GM12878 (cell line): Measurements from ENCODE around the gene BACE2. TPM values are rescaled to one million over a fixed set of nuclear protein-coding genes. Genes with fewer than 3 reads are reported as not detected.

Source experiments
- ATAC-seq: fragments of 200-7000 bp; cut with Tn5 transposase; 3 replicates; pipeline ENCODE4 v1.9.1; 2020; ENCODE audit warnings: mild to moderate bottlenecking, moderate library complexity
- BruUV-seq: library from RNA; stranded (reverse); fragments of 400-500 nt; replicated peaks from 2 replicates; lab custom pipeline; 2021; lab: Mats Ljungman, UMichigan
- CTCF ChIA-PET: fragments of 300-600 bp; sonication (Branson Sonifier 250); formaldehyde crosslinking; extraction: SDS; loops from one replicate; lab custom pipeline; 2021; ENCODE audit warnings: inconsistent platforms; lab: Yijun Ruan, JAX
- POLR2A ChIA-PET: fragments of 350-600 bp; formaldehyde crosslinking; extraction: SDS; loops from one replicate; lab custom pipeline; 2021; ENCODE audit warnings: inconsistent platforms; lab: Charles Lee
- RAD21 ChIA-PET: fragments of 300-600 bp; sonication (Branson Sonifier 250); formaldehyde crosslinking; loops from one replicate; lab custom pipeline; 2023; ENCODE audit warnings: antibody characterized with exemption; ENCODE audit not compliant: unreplicated experiment; lab: Charles Lee
- SMC1A ChIA-PET: fragments of 300-600 bp; sonication (Branson Sonifier 250); formaldehyde crosslinking; loops from one replicate; lab custom pipeline; 2023; ENCODE audit not compliant: unreplicated experiment, uncharacterized antibody; lab: Charles Lee
- DNase-seq: peaks from one replicate; pipeline ENCODE4 v3.0.0-alpha.2; 2011; ENCODE audit warnings: low read depth, low spot score
- FAIRE-seq: peaks from 3 replicates; lab custom pipeline; 2011; peaks lifted over from hg19 to GRCh38; lab: Jason Lieb, UNC
- H2AFZ ChIP-seq: 2 replicates; pipeline ENCODE4 v1.6.0; 2011; ENCODE audit warnings: low read depth, low read length, control low read depth; ENCODE audit not compliant: control insufficient read depth
- H3K27ac ChIP-seq: 2 replicates; pipeline ENCODE4 v1.5.1; 2011; ENCODE audit warnings: control low read depth; ENCODE audit not compliant: control insufficient read depth, insufficient read depth
- H3K27me3 ChIP-seq, 2 experiments: replicated peaks in 1 of 2; 2 replicates each; pipeline versions ENCODE4 v1.6.0 to v1.6.1; 2011; ENCODE audit warnings: low read length in 1 of 2; ENCODE audit not compliant: control insufficient read depth in 2 of 2, insufficient read depth in 2 of 2
- H3K36me3 ChIP-seq, 2 experiments: 2 replicates each; pipeline ENCODE4 v1.5.1; 2011; ENCODE audit warnings: low read length in 1 of 2; ENCODE audit not compliant: control insufficient read depth in 2 of 2, insufficient read depth in 2 of 2
- H3K4me1 ChIP-seq: 2 replicates; pipeline ENCODE4 v1.6.1; 2011; ENCODE audit warnings: mild to moderate bottlenecking, low read length, moderate library complexity, mixed read lengths; ENCODE audit not compliant: control insufficient read depth, insufficient read depth
- H3K4me2 ChIP-seq: 2 replicates; pipeline ENCODE4 v1.6.0; 2011; ENCODE audit warnings: control low read depth; ENCODE audit not compliant: control insufficient read depth, insufficient read depth
- H3K4me3 ChIP-seq: fragments of 200-600 bp; sonication (generic); 2 replicates; pipeline ENCODE4 v1.5.1; 2016
- H3K79me2 ChIP-seq: 2 replicates; pipeline ENCODE4 v1.6.0; 2011; ENCODE audit warnings: low read length; ENCODE audit not compliant: control insufficient read depth, insufficient read depth
- H3K9ac ChIP-seq: 2 replicates; pipeline ENCODE4 v1.8.0; 2011; ENCODE audit warnings: low read length, control low read depth, mixed read lengths; ENCODE audit not compliant: control insufficient read depth, insufficient read depth
- H3K9me3 ChIP-seq: replicated peaks from 3 replicates; pipeline ENCODE4 v1.5.1; 2011; ENCODE audit warnings: mild to moderate bottlenecking, low read length; ENCODE audit not compliant: control insufficient read depth, insufficient read depth
- H4K20me1 ChIP-seq: 2 replicates; pipeline ENCODE4 v1.6.0; 2011; ENCODE audit not compliant: control insufficient read depth, insufficient read depth
- BACH1 ChIP-seq: fragments of 450-650 bp; IDR thresholded peaks from 2 replicates; pipeline ENCODE4 v1.6.1; 2017; ENCODE audit warnings: mild to moderate bottlenecking, borderline replicate concordance
- NBN ChIP-seq: fragments of 450-650 bp; IDR thresholded peaks from 2 replicates; pipeline ENCODE4 v1.6.1; 2016
- NFIC ChIP-seq: IDR thresholded peaks from 2 replicates; pipeline ENCODE4 v1.6.1; 2012; ENCODE audit warnings: low read depth, mild to moderate bottlenecking, inconsistent platforms, low read length, moderate library complexity
- RB1 ChIP-seq: fragments of 450-650 bp; formaldehyde crosslinking; IDR thresholded peaks from 2 replicates; pipeline ENCODE4 v1.6.1; 2017; ENCODE audit warnings: mild to moderate bottlenecking, borderline replicate concordance
- SMAD5 ChIP-seq: IDR thresholded peaks from 2 replicates; pipeline ENCODE4 v1.6.1; 2016; ENCODE audit warnings: antibody characterized with exemption, low read depth
- ZNF274 ChIP-seq: IDR thresholded peaks from one replicate; pipeline ENCODE4 v1.8.0; 2011; ENCODE audit not compliant: insufficient read length, insufficient read depth
- WGBS: methylation state at CpG from one replicate; pipeline ENCODE4 v1.1.6; 2016; ENCODE audit warnings: low lambda C conversion rate; ENCODE audit not compliant: insufficient replicate concordance, insufficient coverage; ENCODE audit errors: missing lambda C conversion rate; 5-methylcytosine and 5-hydroxymethylcytosine counted together
- in situ Hi-C: fragments of 300-500 bp; cut with MboI; formaldehyde crosslinking; loops from 9 replicates; pipeline ENCODE4 v1.14.3; 2018; ENCODE audit warnings: mixed read lengths
- intact Hi-C: fragments of 100-400 bp; cut with micrococcal nuclease; formaldehyde crosslinking; loops from one replicate; pipeline ENCODE4 v1.14.2; 2022; ENCODE audit not compliant: unreplicated experiment
- polyA plus RNA-seq, 11 experiments: library from polyadenylated mRNA; depleted of rRNA in 4 of 11; unstranded in 6 of 11; stranded (reverse) in 5 of 11; fragments of >200 nt; fragmentation: Nextera tagmentation in 4 of 11; fragmentation: Illumina TruSeq in 1 of 11; extraction: Ambion mirVana in 4 of 11; extraction: Trizol in 1 of 11; gene quantifications; 1 replicate in 1 of 11; 2 replicates in 10 of 11; pipeline versions ENCODE4 v1.2.1 to v1.2.3, GENCODE V29; 2011 to 2016; ENCODE audit warnings: inconsistent platforms in 2 of 11, missing spikeins in 2 of 11, low read depth in 1 of 11
- total RNA-seq, 4 experiments: library from RNA; depleted of rRNA in 3 of 4; stranded (reverse); fragments of >200 nt in 3 of 4; fragmentation: Illumina TruSeq in 1 of 4; extraction: Trizol in 1 of 4; gene quantifications; 2 replicates each; pipeline versions ENCODE4 v1.2.1 to v1.2.3, GENCODE V29; 2013 to 2021
- TF ChIP-seq, protein P1 (sequence below): IDR thresholded peaks from 2 replicates; pipeline ENCODE4 v1.6.1; 2011; ENCODE audit warnings: mild to moderate bottlenecking, low read depth, low read length, moderate library complexity; ENCODE audit not compliant: insufficient replicate concordance
- TF ChIP-seq, protein P2 (sequence below): fragments of 450-650 bp; IDR thresholded peaks from 2 replicates; pipeline ENCODE4 v1.6.1; 2018; ENCODE audit warnings: borderline replicate concordance, mild to moderate bottlenecking; ENCODE audit not compliant: partially characterized antibody
- TF ChIP-seq, protein P3 (sequence below), 3 experiments: IDR thresholded peaks in 2 of 3; conservative IDR thresholded peaks in 1 of 3; 2 replicates each; pipeline ENCODE4 v1.5.1; 2011; ENCODE audit warnings: low read depth in 3 of 3, low read length in 3 of 3, mild to moderate bottlenecking in 3 of 3, control low read depth in 2 of 3, moderate library complexity in 2 of 3, inconsistent platforms in 1 of 3, mixed read lengths in 1 of 3; ENCODE audit not compliant: control insufficient read depth in 2 of 3, insufficient read depth in 1 of 3; ENCODE audit errors: extremely low read depth in 1 of 3

Gene BACE2
- total and polyA plus RNA-seq, 10 of the 15 experiments (the other 5 are each of a cell fraction or from before 2014, with no cell fraction given), result 0.04 to 0.69 (median 0.18) TPM; not detected in 5

DNA sequence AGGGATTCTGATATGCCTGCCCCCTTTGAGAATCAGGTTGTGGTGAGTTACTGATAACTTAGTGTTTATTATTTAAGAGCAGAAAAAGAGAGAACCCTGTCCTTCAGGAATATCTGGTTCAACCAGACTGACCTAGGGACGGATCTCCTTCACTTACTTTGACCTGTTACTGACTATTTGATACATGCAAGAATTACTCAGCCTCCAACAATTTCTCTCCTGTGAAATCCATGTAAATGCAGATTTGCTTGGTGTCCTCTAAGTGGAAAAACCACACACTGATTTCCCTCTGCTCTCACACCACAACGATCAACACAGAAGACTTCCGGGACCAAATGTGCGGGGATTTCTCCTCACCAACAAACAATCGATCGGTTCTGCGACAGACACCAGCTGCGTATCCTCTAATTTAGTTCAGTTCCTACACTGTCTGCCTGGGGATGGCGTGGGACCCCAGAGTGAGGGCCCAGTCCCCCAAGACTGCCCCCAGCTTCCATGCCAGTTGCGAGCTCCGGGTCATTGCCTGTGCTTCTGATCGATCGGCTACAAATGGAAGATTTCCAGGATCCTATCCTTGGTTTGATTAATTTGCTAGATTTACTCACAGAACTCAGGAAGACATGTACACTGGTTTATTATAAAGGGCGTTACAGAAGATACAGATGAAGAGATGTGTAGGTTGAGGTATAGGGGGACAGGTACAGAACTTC is 51.7 kb downstream of the BACE2 start:
- no peak overlapping the region for H2AFZ ChIP-seq
- no TSS peak for BruUV-seq
- 53% methylated on average over 14 of the region's 14 CpGs for WGBS
- in situ Hi-C loops (no loop called here), intact Hi-C loops (no loop called here)
- ChIA-PET POLR2A (no interaction called here), RAD21 (no interaction called here), SMC1A (no interaction called here)
- no peaks in the 10 kb centered on the region for H3K9me3 ChIP-seq
- no peaks in the 10 kb centered on the region for H3K36me3 ChIP-seq
- ATAC-seq, result no peak
- no peak for DNase-seq
- H4K20me1 ChIP-seq, result no peaks in the 10 kb centered on the region
- H3K27ac ChIP-seq, result no peak overlapping the region
- H3K9ac ChIP-seq, result no peak overlapping the region
- no peaks in the 10 kb centered on the region for H3K4me1 ChIP-seq
- no peak overlapping the region for H3K4me2 ChIP-seq
- TF ChIP-seq NFIC (no peak), BACH1 (no peak)
- TF ChIP-seq, protein P1, sequence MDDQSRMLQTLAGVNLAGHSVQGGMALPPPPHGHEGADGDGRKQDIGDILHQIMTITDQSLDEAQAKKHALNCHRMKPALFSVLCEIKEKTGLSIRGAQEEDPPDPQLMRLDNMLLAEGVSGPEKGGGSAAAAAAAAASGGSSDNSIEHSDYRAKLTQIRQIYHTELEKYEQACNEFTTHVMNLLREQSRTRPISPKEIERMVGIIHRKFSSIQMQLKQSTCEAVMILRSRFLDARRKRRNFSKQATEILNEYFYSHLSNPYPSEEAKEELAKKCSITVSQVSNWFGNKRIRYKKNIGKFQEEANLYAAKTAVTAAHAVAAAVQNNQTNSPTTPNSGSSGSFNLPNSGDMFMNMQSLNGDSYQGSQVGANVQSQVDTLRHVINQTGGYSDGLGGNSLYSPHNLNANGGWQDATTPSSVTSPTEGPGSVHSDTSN, result no peak
- TF ChIP-seq, all 136 proteins: peak for 0
- CTCF ChIA-PET, result no interaction called here
- H3K79me2 ChIP-seq, result no peaks in the 10 kb centered on the region
- FAIRE-seq, result no peak
- H3K27me3 ChIP-seq, result no peaks in the 10 kb centered on the region
- no peak overlapping the region for H3K4me3 ChIP-seq

DNA sequence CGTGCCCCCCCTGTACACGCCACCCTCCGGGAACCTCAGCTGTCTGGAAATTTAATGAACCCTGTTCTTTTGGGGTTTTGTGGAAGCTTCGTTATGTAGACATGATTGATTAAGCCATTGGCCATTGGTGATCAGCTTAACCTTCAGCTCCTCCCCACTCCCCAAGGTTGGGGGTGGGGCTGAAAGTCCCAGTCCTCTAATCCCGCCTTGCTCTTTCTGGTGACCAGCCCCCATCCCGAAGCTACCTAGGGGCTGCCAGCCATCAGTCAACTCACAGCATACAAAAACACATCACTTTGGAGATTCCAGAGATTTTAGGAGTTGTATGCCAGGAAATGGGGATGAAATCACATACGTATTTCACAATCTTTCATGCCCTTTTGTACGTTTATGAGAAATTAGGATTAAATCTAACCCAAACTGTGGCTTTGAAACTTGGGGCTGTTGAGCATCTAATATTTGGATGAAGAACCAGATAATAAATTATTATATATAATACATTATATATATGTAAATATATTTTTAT is 52.3 kb downstream of the BACE2 start:
- intact Hi-C loops, result no loop called here
- SMC1A ChIA-PET, result no interaction called here
- Histone ChIP-seq H3K9me3 (no peaks in the 10 kb centered on the region), H2AFZ (no peak overlapping the region), H3K9ac (no peak overlapping the region), H3K36me3 (no peaks in the 10 kb centered on the region), H3K4me1 (no peaks in the 10 kb centered on the region), H3K27me3 (no peaks in the 10 kb centered on the region), H4K20me1 (no peaks in the 10 kb centered on the region), H3K27ac (no peak overlapping the region), H3K79me2 (no peaks in the 10 kb centered on the region), H3K4me3 (no peak overlapping the region), H3K4me2 (no peak overlapping the region)
- ATAC-seq, result no peak
- BruUV-seq, result no TSS peak
- DNase-seq, result no peak
- POLR2A ChIA-PET, result no interaction called here
- in situ Hi-C loops, result no loop called here
- RAD21 ChIA-PET, result no interaction called here
- no peak for FAIRE-seq
- CTCF ChIA-PET, result no interaction called here
- WGBS, result 59% methylated on average over 8 of the region's 8 CpGs
- TF ChIP-seq, protein P2, sequence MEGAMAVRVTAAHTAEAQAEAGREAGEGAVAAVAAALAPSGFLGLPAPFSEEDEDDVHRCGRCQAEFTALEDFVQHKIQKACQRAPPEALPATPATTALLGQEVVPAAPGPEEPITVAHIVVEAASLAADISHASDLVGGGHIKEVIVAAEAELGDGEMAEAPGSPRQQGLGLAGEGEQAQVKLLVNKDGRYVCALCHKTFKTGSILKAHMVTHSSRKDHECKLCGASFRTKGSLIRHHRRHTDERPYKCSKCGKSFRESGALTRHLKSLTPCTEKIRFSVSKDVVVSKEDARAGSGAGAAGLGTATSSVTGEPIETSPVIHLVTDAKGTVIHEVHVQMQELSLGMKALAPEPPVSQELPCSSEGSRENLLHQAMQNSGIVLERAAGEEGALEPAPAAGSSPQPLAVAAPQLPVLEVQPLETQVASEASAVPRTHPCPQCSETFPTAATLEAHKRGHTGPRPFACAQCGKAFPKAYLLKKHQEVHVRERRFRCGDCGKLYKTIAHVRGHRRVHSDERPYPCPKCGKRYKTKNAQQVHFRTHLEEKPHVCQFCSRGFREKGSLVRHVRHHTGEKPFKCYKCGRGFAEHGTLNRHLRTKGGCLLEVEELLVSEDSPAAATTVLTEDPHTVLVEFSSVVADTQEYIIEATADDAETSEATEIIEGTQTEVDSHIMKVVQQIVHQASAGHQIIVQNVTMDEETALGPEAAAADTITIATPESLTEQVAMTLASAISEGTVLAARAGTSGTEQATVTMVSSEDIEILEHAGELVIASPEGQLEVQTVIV, result no peak
- TF ChIP-seq ZNF274, result no peak
- TF ChIP-seq SMAD5, result no peak
- TF ChIP-seq NBN, result no peak
- TF ChIP-seq, protein P3, sequence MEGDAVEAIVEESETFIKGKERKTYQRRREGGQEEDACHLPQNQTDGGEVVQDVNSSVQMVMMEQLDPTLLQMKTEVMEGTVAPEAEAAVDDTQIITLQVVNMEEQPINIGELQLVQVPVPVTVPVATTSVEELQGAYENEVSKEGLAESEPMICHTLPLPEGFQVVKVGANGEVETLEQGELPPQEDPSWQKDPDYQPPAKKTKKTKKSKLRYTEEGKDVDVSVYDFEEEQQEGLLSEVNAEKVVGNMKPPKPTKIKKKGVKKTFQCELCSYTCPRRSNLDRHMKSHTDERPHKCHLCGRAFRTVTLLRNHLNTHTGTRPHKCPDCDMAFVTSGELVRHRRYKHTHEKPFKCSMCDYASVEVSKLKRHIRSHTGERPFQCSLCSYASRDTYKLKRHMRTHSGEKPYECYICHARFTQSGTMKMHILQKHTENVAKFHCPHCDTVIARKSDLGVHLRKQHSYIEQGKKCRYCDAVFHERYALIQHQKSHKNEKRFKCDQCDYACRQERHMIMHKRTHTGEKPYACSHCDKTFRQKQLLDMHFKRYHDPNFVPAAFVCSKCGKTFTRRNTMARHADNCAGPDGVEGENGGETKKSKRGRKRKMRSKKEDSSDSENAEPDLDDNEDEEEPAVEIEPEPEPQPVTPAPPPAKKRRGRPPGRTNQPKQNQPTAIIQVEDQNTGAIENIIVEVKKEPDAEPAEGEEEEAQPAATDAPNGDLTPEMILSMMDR (IDR thresholded peaks at IDR 0.05 in 2 of 3, conservative IDR thresholded peaks at IDR 0.05 in 1 of 3; ENCODE audit: control insufficient read depth in 2 of 3, extremely low read depth in 1 of 3, insufficient read depth in 1 of 3, low read depth in 3 of 3, low read length in 3 of 3), result no peak
- no peak for TF ChIP-seq RB1
